RWPE2 (cell line): ENCODE measurements around the gene CPNE8.

Source experiments
- ATAC-seq: fragments of 200-7000 bp; cut with Tn5 transposase; 3 replicates; pipeline ENCODE4 v1.9.1; 2021; ENCODE audit warnings: low read depth
- DNase-seq: peaks from one replicate; pipeline ENCODE4 v3.0.0-alpha.2; 2020; ENCODE audit warnings: low spot score
- H3K27ac ChIP-seq: fragments of 450-650 bp; 2 replicates; pipeline ENCODE4 v1.5.1; 2017; ENCODE audit warnings: mild to moderate bottlenecking; ENCODE audit not compliant: poor library complexity, severe bottlenecking
- H3K27me3 ChIP-seq: fragments of 250-450 bp; sonication (Bioruptor Pico); 2 replicates; pipeline ENCODE4 v1.5.1; 2021; ENCODE audit warnings: mild to moderate bottlenecking, moderate library complexity; ENCODE audit not compliant: insufficient read depth, poor library complexity, severe bottlenecking
- H3K36me3 ChIP-seq: fragments of 250-450 bp; sonication (Bioruptor Pico); 2 replicates; pipeline ENCODE4 v1.5.1; 2020; ENCODE audit warnings: low read depth, mild to moderate bottlenecking, moderate library complexity
- H3K4me1 ChIP-seq: fragments of 250-450 bp; sonication (Bioruptor Pico); 2 replicates; pipeline ENCODE4 v1.5.1; 2021; ENCODE audit warnings: mild to moderate bottlenecking, moderate library complexity; ENCODE audit not compliant: insufficient read depth, poor library complexity, severe bottlenecking
- H3K4me3 ChIP-seq: fragments of 250-450 bp; sonication (Bioruptor Pico); 2 replicates; pipeline ENCODE4 v1.5.1; 2021; ENCODE audit warnings: mild to moderate bottlenecking, moderate library complexity; ENCODE audit not compliant: severe bottlenecking
- H3K9me3 ChIP-seq: fragments of 250-450 bp; sonication (Bioruptor Pico); 2 replicates; pipeline ENCODE4 v1.5.1; 2021; ENCODE audit warnings: mild to moderate bottlenecking, moderate library complexity; ENCODE audit not compliant: severe bottlenecking
- CTCF ChIP-seq: fragments of 450-650 bp; IDR thresholded peaks from one replicate; pipeline ENCODE4 v1.5.1; 2017; ENCODE audit warnings: mild to moderate bottlenecking, moderate library complexity; ENCODE audit not compliant: poor library complexity, severe bottlenecking

Gene CPNE8

GRCh38 chr12:38825006-38825405, 80.4 kb downstream of the CPNE8 start:
- Histone ChIP-seq H3K27ac (no peak overlapping the region), H3K4me1 (no peaks in the 10 kb centered on the region), H3K9me3 (no peaks in the 10 kb centered on the region), H3K36me3 (no peaks in the 10 kb centered on the region), H3K4me3 (no peak overlapping the region), H3K27me3 (no peaks in the 10 kb centered on the region)
- ATAC-seq = no peak
- no peak for TF ChIP-seq CTCF
- no peak for DNase-seq

GRCh38 chr12:38823738-38824137, 81.7 kb downstream of the CPNE8 start:
- no peak for TF ChIP-seq CTCF
- Histone ChIP-seq H3K4me3 (no peak overlapping the region), H3K4me1 (no peaks in the 10 kb centered on the region), H3K27me3 (no peaks in the 10 kb centered on the region), H3K9me3 (no peaks in the 10 kb centered on the region), H3K27ac (no peak overlapping the region), H3K36me3 (no peaks in the 10 kb centered on the region)
- ATAC-seq = no peak
- no peak for DNase-seq

GRCh38 chr12:38823314-38823713, 82.1 kb downstream of the CPNE8 start:
- no peak for ATAC-seq
- H3K9me3 ChIP-seq = no peaks in the 10 kb centered on the region
- no peaks in the 10 kb centered on the region for H3K4me1 ChIP-seq
- no peaks in the 10 kb centered on the region for H3K36me3 ChIP-seq
- H3K4me3 ChIP-seq = no peak overlapping the region
- no peak for DNase-seq
- H3K27me3 ChIP-seq = no peaks in the 10 kb centered on the region
- no peak overlapping the region for H3K27ac ChIP-seq
- no peak for TF ChIP-seq CTCF

- no peak for TF ChIP-seq CTCF
- H3K4me1 ChIP-seq = no peaks in the 10 kb centered on the region
- H3K4me3 ChIP-seq = no peak overlapping the region
- H3K9me3 ChIP-seq = no peaks in the 10 kb centered on the region
- no peaks in the 10 kb centered on the region for H3K36me3 ChIP-seq
- no peak overlapping the region for H3K27ac ChIP-seq
- no peaks in the 10 kb centered on the region for H3K27me3 ChIP-seq
- ATAC-seq (no peak), DNase-seq (no peak)
Measured at GRCh38 chr12:38817942-38818341, 87.4 kb downstream of the CPNE8 start.

GRCh38 chr12:38813923-38814322, 91.5 kb downstream of the CPNE8 start:
- DNase-seq = no peak
- no peak for TF ChIP-seq CTCF
- Histone ChIP-seq H3K27me3 (no peaks in the 10 kb centered on the region), H3K9me3 (no peaks in the 10 kb centered on the region), H3K4me3 (no peak overlapping the region), H3K27ac (no peak overlapping the region), H3K36me3 (no peaks in the 10 kb centered on the region), H3K4me1 (no peaks in the 10 kb centered on the region)
- ATAC-seq = no peak
